H1 (cell line): ENCODE data around the gene ISL2. TPM values are rescaled to one million over a fixed set of nuclear protein-coding genes. Genes with fewer than 3 reads are reported as not detected.

Source experiments
- CTCF ChIA-PET: fragments of 300-600 bp; sonication (Branson Sonifier 250); formaldehyde crosslinking; loops from one replicate; lab custom pipeline; 2021; ENCODE audit not compliant: partially characterized antibody; lab: Charles Lee
- POLR2A ChIA-PET: fragments of 300-600 bp; sonication (Branson Sonifier 250); formaldehyde crosslinking; loops from one replicate; lab custom pipeline; 2021; ENCODE audit warnings: inconsistent platforms; ENCODE audit not compliant: partially characterized antibody; lab: Charles Lee
- DNase-seq, 2 experiments: peaks; one replicate each; pipeline versions ENCODE4 v3.0.0 to v3.0.0-alpha.2; 2010 to 2022; ENCODE audit warnings: low spot score in 2 of 2, low read depth in 1 of 2, mixed read lengths in 1 of 2
- FAIRE-seq: peaks from 2 replicates; lab custom pipeline; 2011; peaks lifted over from hg19 to GRCh38; lab: Jason Lieb, UNC
- H2AFZ ChIP-seq: 2 replicates; pipeline ENCODE4 v1.8.1; 2012; ENCODE audit warnings: low read length, inconsistent platforms
- H2AK5ac ChIP-seq: 2 replicates; pipeline ENCODE4 v1.6.1; 2013; ENCODE audit warnings: low read depth, low read length
- H2BK120ac ChIP-seq: replicated peaks from 2 replicates; pipeline ENCODE3; 2013; ENCODE audit warnings: low read depth, low read length, inconsistent platforms
- H2BK12ac ChIP-seq: 2 replicates; pipeline ENCODE4 v1.6.1; 2013; ENCODE audit warnings: low read depth, low read length
- H2BK15ac ChIP-seq: 2 replicates; pipeline ENCODE4 v1.6.1; 2013; ENCODE audit warnings: low read length
- H2BK20ac ChIP-seq: 2 replicates; pipeline ENCODE4 v1.6.1; 2013; ENCODE audit warnings: low read length
- H2BK5ac ChIP-seq: 2 replicates; pipeline ENCODE4 v1.6.1; 2013; ENCODE audit warnings: low read depth, low read length
- H3K14ac ChIP-seq: 2 replicates; pipeline ENCODE4 v1.6.1; 2013; ENCODE audit warnings: inconsistent platforms; ENCODE audit not compliant: insufficient read length
- H3K18ac ChIP-seq: 2 replicates; pipeline ENCODE4 v1.6.1; 2013; ENCODE audit warnings: low read length; ENCODE audit errors: extremely low read depth
- H3K23ac ChIP-seq: 2 replicates; pipeline ENCODE4 v1.6.1; 2013; ENCODE audit warnings: inconsistent platforms; ENCODE audit not compliant: insufficient read length
- H3K23me2 ChIP-seq: 2 replicates; pipeline ENCODE4 v1.6.1; 2013; ENCODE audit warnings: low read depth, low read length
- H3K27ac ChIP-seq: 2 replicates; pipeline ENCODE4 v1.6.1; 2011; ENCODE audit warnings: low read depth, low read length, inconsistent platforms
- H3K27me3 ChIP-seq, 4 experiments: replicated peaks in 1 of 4; 1 replicate in 1 of 4; 2 replicates in 3 of 4; pipeline versions ENCODE4 v1.6.1 to v1.8.1; 2011 to 2013; ENCODE audit warnings: low read length in 3 of 4, mild to moderate bottlenecking in 3 of 4, inconsistent platforms in 2 of 4, mixed read lengths in 2 of 4, moderate library complexity in 1 of 4; ENCODE audit not compliant: control insufficient read depth in 3 of 4, insufficient read depth in 3 of 4; ENCODE audit errors: extremely low read depth in 1 of 4
- H3K36me3 ChIP-seq, 4 experiments: 2 replicates each; pipeline versions ENCODE4 v1.6.1 to v1.8.1; 2011 to 2013; ENCODE audit warnings: mild to moderate bottlenecking in 4 of 4, low read length in 3 of 4, moderate library complexity in 2 of 4, control low read depth in 1 of 4, inconsistent platforms in 1 of 4; ENCODE audit not compliant: insufficient read depth in 4 of 4, control insufficient read depth in 2 of 4
- H3K4ac ChIP-seq: replicated peaks from 2 replicates; pipeline ENCODE3; 2013; ENCODE audit warnings: low read length, low read depth, mixed read lengths, inconsistent platforms; ENCODE audit not compliant: insufficient read length
- H3K4me1 ChIP-seq, 4 experiments: replicated peaks in 1 of 4; 1 replicate in 1 of 4; 2 replicates in 3 of 4; pipeline versions ENCODE4 v1.6.1 to v1.8.1; 2011 to 2013; ENCODE audit warnings: low read length in 3 of 4, inconsistent platforms in 2 of 4, mixed read lengths in 1 of 4; ENCODE audit not compliant: insufficient read depth in 4 of 4, control insufficient read depth in 3 of 4
- H3K4me2 ChIP-seq, 2 experiments: 2 replicates each; pipeline versions ENCODE4 v1.6.1 to v1.8.1; 2011 to 2013; ENCODE audit warnings: low read depth in 2 of 2, low read length in 2 of 2, control low read depth in 1 of 2, inconsistent platforms in 1 of 2, mild to moderate bottlenecking in 1 of 2; ENCODE audit not compliant: insufficient read depth in 1 of 2
- H3K4me3 ChIP-seq, 4 experiments: fragments of 200-600, 300-600 bp in 1 of 4; sonication (generic), shearing (Covaris generic), sonication (Bioruptor Twin) in 1 of 4; 2 replicates each; pipeline versions ENCODE4 v1.5.1 to v1.8.1; 2011 to 2016; ENCODE audit warnings: low read length in 4 of 4, low read depth in 3 of 4, control low read depth in 2 of 4, inconsistent platforms in 2 of 4, mild to moderate bottlenecking in 2 of 4, mixed read lengths in 1 of 4, moderate library complexity in 1 of 4; ENCODE audit not compliant: insufficient read depth in 2 of 4; ENCODE audit errors: extremely low read depth in 1 of 4
- H3K56ac ChIP-seq: replicated peaks from 2 replicates; pipeline ENCODE3; 2013; ENCODE audit warnings: low read depth, mild to moderate bottlenecking, mixed read lengths, low read length, inconsistent platforms; ENCODE audit not compliant: insufficient read length
- H3K79me1 ChIP-seq: 2 replicates; pipeline ENCODE4 v1.6.1; 2013; ENCODE audit warnings: low read depth, low read length, control low read depth
- H3K79me2 ChIP-seq, 2 experiments: 2 replicates each; pipeline versions ENCODE4 v1.6.1 to v1.8.1; 2012 to 2013; ENCODE audit warnings: low read length in 2 of 2, mild to moderate bottlenecking in 2 of 2, inconsistent platforms in 1 of 2; ENCODE audit not compliant: insufficient read depth in 2 of 2, control insufficient read depth in 1 of 2
- H3K9ac ChIP-seq, 4 experiments: replicated peaks in 1 of 4; 1 replicate in 1 of 4; 2 replicates in 3 of 4; pipeline versions ENCODE4 v1.6.1 to v1.8.1; 2011 to 2013; ENCODE audit warnings: low read depth in 3 of 4, low read length in 3 of 4, control low read depth in 2 of 4, mild to moderate bottlenecking in 2 of 4, moderate library complexity in 2 of 4, inconsistent platforms in 1 of 4; ENCODE audit errors: extremely low read depth in 1 of 4
- H3K9me3 ChIP-seq, 2 experiments: 2 replicates each; pipeline versions ENCODE4 v1.6.1 to v1.8.1; 2012 to 2013; ENCODE audit warnings: mild to moderate bottlenecking in 2 of 2, moderate library complexity in 2 of 2, control low read depth in 1 of 2, inconsistent platforms in 1 of 2, low read depth in 1 of 2, low read length in 1 of 2, mixed read lengths in 1 of 2; ENCODE audit not compliant: insufficient read depth in 2 of 2
- H4K20me1 ChIP-seq, 2 experiments: replicated peaks in 1 of 2; 2 replicates each; pipeline versions ENCODE3 to v1.8.1; 2011 to 2013; ENCODE audit warnings: inconsistent platforms in 2 of 2, low read length in 2 of 2, mild to moderate bottlenecking in 1 of 2; ENCODE audit not compliant: insufficient read depth in 2 of 2, control insufficient read depth in 1 of 2
- H4K5ac ChIP-seq: 2 replicates; pipeline ENCODE4 v1.6.1; 2013; ENCODE audit warnings: low read length, low read depth, mixed read lengths, inconsistent platforms; ENCODE audit not compliant: insufficient read length
- H4K8ac ChIP-seq: 2 replicates; pipeline ENCODE4 v1.8.0; 2013; ENCODE audit warnings: mild to moderate bottlenecking, moderate library complexity, low read length, inconsistent platforms; ENCODE audit not compliant: insufficient read depth; ENCODE audit errors: extremely low read depth
- H4K91ac ChIP-seq: replicated peaks from 2 replicates; pipeline ENCODE3; 2013; ENCODE audit warnings: low read length, mixed read lengths, inconsistent platforms; ENCODE audit not compliant: insufficient read length
- CBX5 ChIP-seq: fragments of 300-800, 300-1000 bp; sonication (generic); IDR thresholded peaks from 2 replicates; pipeline ENCODE4 v1.7.1; 2016; ENCODE audit warnings: antibody characterized with exemption, low read length, low read depth
- CEBPB ChIP-seq: IDR thresholded peaks from 2 replicates; pipeline ENCODE4 v1.6.1; 2012; ENCODE audit warnings: low read depth, low read length
- CHD1 ChIP-seq: IDR thresholded peaks from 2 replicates; pipeline ENCODE4 v1.6.1; 2012; ENCODE audit warnings: low read depth, low read length, improper control_type of control experiment
- GABPA ChIP-seq: IDR thresholded peaks from 2 replicates; pipeline ENCODE4 v1.6.1; 2011; ENCODE audit warnings: mild to moderate bottlenecking, low read length, moderate library complexity, borderline replicate concordance; ENCODE audit not compliant: insufficient read depth
- GTF2F1 ChIP-seq: IDR thresholded peaks from 2 replicates; pipeline ENCODE4 v1.6.1; 2012; ENCODE audit warnings: low read depth, low read length, improper control_type of control experiment, borderline replicate concordance
- HDAC6 ChIP-seq: IDR thresholded peaks from one replicate; pipeline ENCODE4 v1.7.1; 2012; ENCODE audit warnings: low read depth, mild to moderate bottlenecking, inconsistent platforms, low read length, moderate library complexity
- POU5F1 ChIP-seq: IDR thresholded peaks from 2 replicates; pipeline ENCODE4 v1.6.1; 2011; ENCODE audit warnings: low read depth, mild to moderate bottlenecking, low read length, moderate library complexity
- RAD21 ChIP-seq, 2 experiments: IDR thresholded peaks in 1 of 2; conservative IDR thresholded peaks in 1 of 2; 2 replicates each; pipeline ENCODE4 v1.6.1; 2011; ENCODE audit warnings: low read depth in 2 of 2, low read length in 2 of 2, improper control_type of control experiment in 1 of 2, inconsistent platforms in 1 of 2, mild to moderate bottlenecking in 1 of 2, moderate library complexity in 1 of 2
- RXRA ChIP-seq: IDR thresholded peaks from 2 replicates; pipeline ENCODE4 v1.6.1; 2011; ENCODE audit warnings: low read depth, mild to moderate bottlenecking, low read length, moderate library complexity; ENCODE audit not compliant: insufficient read depth
- SIN3A ChIP-seq, 2 experiments: IDR thresholded peaks in 1 of 2; conservative IDR thresholded peaks in 1 of 2; 2 replicates each; pipeline ENCODE4 v1.6.1; 2011 to 2012; ENCODE audit warnings: low read length in 2 of 2, improper control_type of control experiment in 1 of 2, low read depth in 1 of 2, mild to moderate bottlenecking in 1 of 2
- TAF1 ChIP-seq: IDR thresholded peaks from 2 replicates; pipeline ENCODE4 v1.6.1; 2011; ENCODE audit warnings: mild to moderate bottlenecking, low read depth, low read length
- ZNF274 ChIP-seq: IDR thresholded peaks from 2 replicates; pipeline ENCODE4 v1.7.0; 2012; ENCODE audit warnings: low read length, borderline replicate concordance; ENCODE audit errors: extremely low read depth
- WGBS, 2 experiments: shearing (Covaris generic) in 1 of 2; methylation state at CpG; one replicate each; pipeline versions ENCODE4 v1.1.6 to v1.1.7; 2013 to 2015; ENCODE audit warnings: low lambda C conversion rate in 2 of 2, mixed read lengths in 2 of 2, inconsistent platforms in 1 of 2, low coverage in 1 of 2, missing lambda C conversion rate in 1 of 2; ENCODE audit not compliant: insufficient replicate concordance in 2 of 2, insufficient coverage in 1 of 2, insufficient read length in 1 of 2; ENCODE audit errors: extremely low coverage in 1 of 2, missing lambda C conversion rate in 1 of 2; 5-methylcytosine and 5-hydroxymethylcytosine counted together
- polyA plus RNA-seq, 7 experiments: library from polyadenylated mRNA; depleted of rRNA in 3 of 7; stranded (reverse) in 5 of 7; unstranded in 2 of 7; fragments of >200 nt in 5 of 7; fragments of 200-250 nt in 2 of 7; gene quantifications; 1 replicate in 5 of 7; 2 replicates in 1 of 7; 4 replicates in 1 of 7; pipeline versions ENCODE4 v1.2.1 to v1.2.3, GENCODE V29; 2011 to 2013; ENCODE audit warnings: missing spikeins in 2 of 7, mixed read lengths in 2 of 7
- total RNA-seq: library from RNA; stranded (reverse); fragmentation: NEBNext Ultra II Directional; extraction: Animal tissue kit (Norgen Biotek cat#: 25700); gene quantifications from 2 replicates; pipeline ENCODE4 v1.2.1, GENCODE V29; 2021

Gene ISL2
- total and polyA plus RNA-seq, 2 of the 8 experiments (the other 6 are each of a cell fraction or from before 2014, with no cell fraction given): 0.32 to 0.99 TPM

GRCh38 chr15:76310475-76311099 lies 26.0 kb upstream of the ISL2 start:
- 13% methylated on average over 16 of the region's 16 CpGs; no CpG with 5 or more reads in 1 of the 2 experiments for WGBS, 2 experiments
- H2BK20ac ChIP-seq: no peak overlapping the region
- no peak overlapping the region for H3K18ac ChIP-seq
- no peak overlapping the region for H3K14ac ChIP-seq
- ChIA-PET POLR2A (interaction anchor here (0.8 to 2.1 kb wide), 5 partner anchors 17 to 118 kb away, joined by 3 to 11 read pairs (median 4); no protein-coding TSS in a partner anchor), CTCF (interaction anchor here (1.3 kb wide), 1 partner anchor 25 kb away, joined by 5 read pairs; no protein-coding TSS in a partner anchor)
- H2BK12ac ChIP-seq: 0 out of 2 replicates have a peak overlapping the region, but pooled peaks have one; percentile 50
- no peak for DNase-seq
- H2BK5ac ChIP-seq: no peak overlapping the region
- H4K20me1 ChIP-seq: peaks cover 0 to 2% of the 10 kb centered on the region in 2 experiments
- peaks cover 8% of the 10 kb centered on the region for H3K23me2 ChIP-seq
- H3K23ac ChIP-seq: peak overlapping the region; percentile 20
- no peak overlapping the region for H3K4ac ChIP-seq
- H2BK15ac ChIP-seq: no peak overlapping the region
- no peak overlapping the region for H2BK120ac ChIP-seq
- no peaks in the 10 kb centered on the region for H3K36me3 ChIP-seq
- H2AK5ac ChIP-seq: no peak overlapping the region
- H3K79me2 ChIP-seq: peaks cover 0 to 42% of the 10 kb centered on the region in 2 experiments; a peak in 2 of 4 replicates
- peak overlapping the region; percentile 91 for H4K91ac ChIP-seq
- H2AFZ ChIP-seq: peak overlapping the region; percentile 72; the same call in 1 of the 2 replicates
- peak overlapping the region; percentile 93 for H4K8ac ChIP-seq
- no peak overlapping the region for H4K5ac ChIP-seq
- no peaks in the 10 kb centered on the region; a peak in 1 of 7 replicates for H3K27me3 ChIP-seq
- FAIRE-seq: no peak
- H3K9ac ChIP-seq: peak overlapping the region; percentile 68 to 94 (median 84)
- H3K9me3 ChIP-seq: peaks cover 0 to 2% of the 10 kb centered on the region in 2 experiments; a peak in 1 of 4 replicates
- peak overlapping the region; percentile 73 to 89 (median 86) for H3K4me3 ChIP-seq
- H3K4me1 ChIP-seq: peaks cover 0 to 3% (median 0%) of the 10 kb centered on the region in 4 experiments; a peak in 1 of 7 replicates
- H3K56ac ChIP-seq: peak overlapping the region; percentile 67
- H3K27ac ChIP-seq: peak overlapping the region; percentile 55
- H3K79me1 ChIP-seq: no peaks in the 10 kb centered on the region; the same call in 1 of the 2 replicates
- peak overlapping the region; percentile 68 to 96 for H3K4me2 ChIP-seq
- TF ChIP-seq SIN3A (conservative IDR thresholded peaks at IDR 0.05 in 1 of 2, IDR thresholded peaks at IDR 0.05 in 1 of 2; ENCODE audit: low read depth in 1 of 2, low read length in 2 of 2) (no peak), POU5F1 (no peak), GABPA (no peak), TAF1 (no peak), ZNF274 (no peak), RAD21 (IDR thresholded peaks at IDR 0.05 in 1 of 2, conservative IDR thresholded peaks at IDR 0.05 in 1 of 2; ENCODE audit: low read depth in 2 of 2, low read length in 2 of 2) (no peak), CEBPB (no peak), GTF2F1 (no peak), HDAC6 (no peak), CBX5 (no peak), RXRA (no peak), CHD1 (no peak)
